Common myeloid progenitor, CD34-positive (primary cell): ENCODE data around the gene SPC24.
"Not testable (repeated sequence)": the region's sequence is repeated elsewhere in the genome, so short reads cannot be mapped to it uniquely, and the experiment has no call there.

Experiments
- CTCF ChIA-PET: fragments of 350-600 bp; sonication (Branson Sonifier 250); formaldehyde crosslinking; loops from one replicate; lab custom pipeline; 2021; ENCODE audit warnings: antibody characterized with exemption; lab: Charles Lee
- POLR2A ChIA-PET: fragments of 350-600 bp; sonication (Branson Sonifier 250); formaldehyde crosslinking; loops from one replicate; lab custom pipeline; 2021; ENCODE audit warnings: antibody characterized with exemption; lab: Charles Lee
- DNase-seq, 3 donors: peaks; one replicate each; pipeline versions ENCODE4 v3.0.0 to v3.0.0-alpha.2; 2013
- H3K27ac ChIP-seq, 2 experiments: 1 replicate in 1 of 2; 2 replicates in 1 of 2; pipeline ENCODE4 v1.7.0; 2013; ENCODE audit warnings: inconsistent platforms in 2 of 2, low read length in 2 of 2, mild to moderate bottlenecking in 2 of 2, low read depth in 1 of 2, moderate library complexity in 1 of 2; ENCODE audit not compliant: severe bottlenecking in 2 of 2, insufficient read depth in 1 of 2, poor library complexity in 1 of 2
- H3K27me3 ChIP-seq, 5 experiments: replicated peaks in 2 of 5; 1 replicate in 3 of 5; 2 replicates in 2 of 5; pipeline versions ENCODE4 v1.6.1 to v1.7.0; 2013; ENCODE audit warnings: low read length in 4 of 5, mild to moderate bottlenecking in 2 of 5, moderate library complexity in 2 of 5, inconsistent platforms in 1 of 5; ENCODE audit not compliant: insufficient read depth in 5 of 5, control insufficient read depth in 4 of 5
- H3K36me3 ChIP-seq, 4 experiments: 1 replicate in 2 of 4; 2 replicates in 2 of 4; pipeline versions ENCODE4 v1.6.1 to v1.7.0; 2013; ENCODE audit warnings: low read length in 3 of 4, control low read depth in 1 of 4, mild to moderate bottlenecking in 1 of 4; ENCODE audit not compliant: control insufficient read depth in 4 of 4, insufficient read depth in 4 of 4
- H3K4me1 ChIP-seq, 4 experiments: 1 replicate in 3 of 4; 2 replicates in 1 of 4; pipeline versions ENCODE4 v1.6.1 to v1.7.1; 2013; ENCODE audit warnings: low read length in 3 of 4, mild to moderate bottlenecking in 3 of 4, control low read depth in 1 of 4, inconsistent platforms in 1 of 4, moderate library complexity in 1 of 4; ENCODE audit not compliant: control insufficient read depth in 4 of 4, insufficient read depth in 4 of 4; ENCODE audit errors: control extremely low read depth in 1 of 4
- H3K4me3 ChIP-seq, 7 experiments: 1 replicate in 4 of 7; 2 replicates in 3 of 7; pipeline versions ENCODE4 v1.5.1 to v1.7.0; 2013; ENCODE audit warnings: mild to moderate bottlenecking in 7 of 7, low read length in 6 of 7, moderate library complexity in 6 of 7, inconsistent platforms in 2 of 7, low read depth in 2 of 7, control low read depth in 1 of 7; ENCODE audit not compliant: insufficient read depth in 4 of 7, control insufficient read depth in 1 of 7; ENCODE audit errors: extremely low read depth in 1 of 7
- H3K9me3 ChIP-seq, 5 experiments: 1 replicate in 4 of 5; 2 replicates in 1 of 5; pipeline versions ENCODE4 v1.6.1 to v1.7.1; 2013; ENCODE audit warnings: low read length in 4 of 5, mild to moderate bottlenecking in 2 of 5, inconsistent platforms in 1 of 5, low read depth in 1 of 5, moderate library complexity in 1 of 5; ENCODE audit not compliant: control insufficient read depth in 4 of 5, insufficient read depth in 2 of 5; ENCODE audit errors: control extremely low read depth in 1 of 5
- WGBS: methylation state at CpG from one replicate; pipeline ENCODE4 v1.1.5; 2013; ENCODE audit not compliant: insufficient coverage; 5-methylcytosine and 5-hydroxymethylcytosine counted together

SPC24 gene

DNA sequence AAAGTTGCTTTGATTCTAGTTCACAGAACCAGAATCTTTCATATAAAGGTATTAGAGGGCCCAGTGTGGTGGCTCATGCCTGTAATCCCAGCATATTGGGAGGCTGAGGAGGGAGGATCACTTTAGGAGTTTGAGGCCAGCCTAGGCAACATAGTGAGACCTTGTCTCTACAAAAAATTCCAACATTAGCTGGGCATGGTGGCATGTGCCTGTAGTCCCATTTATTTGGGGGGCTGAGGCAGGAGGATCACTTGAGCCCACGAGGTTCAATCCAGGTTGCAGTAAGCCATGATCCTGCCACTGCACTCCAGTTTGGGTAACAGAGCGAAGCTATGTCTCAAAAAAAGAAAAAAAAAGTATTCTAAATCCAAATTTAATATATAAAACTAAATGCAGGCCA lies 57.3 kb downstream of the SPC24 start:
- Histone ChIP-seq H3K4me1 (peaks cover 10 to 34% (median 32%) of the 10 kb centered on the region in 4 experiments), H3K27me3 (no peaks in the 10 kb centered on the region), H3K9me3 (peaks cover 0 to 6% (median 0%) of the 10 kb centered on the region in 5 experiments), H3K27ac (no peak overlapping the region), H3K36me3 (peaks cover 2 to 78% (median 35%) of the 10 kb centered on the region in 4 experiments), H3K4me3 (no peak overlapping the region)
- DNase-seq: no peak
- CTCF ChIA-PET: no interaction called here
- POLR2A ChIA-PET: interaction anchor here (0.7 kb wide), 1 partner anchor 28 kb away, joined by 3 read pairs; no protein-coding TSS in a partner anchor
- WGBS: no CpG with 5 or more reads among the region's 2 CpGs

DNA sequence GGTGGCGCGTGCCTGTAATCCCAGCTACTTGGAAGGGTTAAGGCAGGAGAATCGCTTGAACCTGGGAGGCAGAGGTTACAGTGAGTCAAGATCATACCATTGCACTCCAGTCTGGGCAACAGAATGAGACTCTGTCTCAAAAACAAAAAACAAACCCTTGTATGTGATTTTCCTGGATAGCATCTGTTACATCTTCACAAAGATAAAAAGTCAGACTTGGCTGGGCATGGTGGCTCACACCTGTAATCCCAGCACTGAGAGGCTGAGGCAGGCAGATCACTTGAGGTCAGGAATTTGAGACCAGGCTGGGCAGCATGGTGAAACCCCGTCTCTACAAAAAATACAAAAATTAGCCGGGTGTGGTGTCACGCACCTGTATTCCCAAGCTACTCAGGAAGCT lies 58.2 kb downstream of the SPC24 start:
- H3K36me3 ChIP-seq: peaks cover 2 to 71% (median 26%) of the 10 kb centered on the region in 4 experiments
- H3K4me3 ChIP-seq, H3K27ac ChIP-seq, DNase-seq, H3K9me3 ChIP-seq, H3K27me3 ChIP-seq, POLR2A ChIA-PET: not testable (repeated sequence)
- peaks cover 13 to 43% (median 42%) of the 10 kb centered on the region in 4 experiments for H3K4me1 ChIP-seq
- 100% methylated on average over 3 of the region's 6 CpGs for WGBS
- CTCF ChIA-PET: interaction anchor here (1.0 kb wide), 2 partner anchors 17 to 33 kb away, joined by 3 read pairs; no protein-coding TSS in a partner anchor

- 71% methylated on average over 4 of the region's 10 CpGs for WGBS
- ChIA-PET CTCF (interaction anchor here (0.8 to 1.7 kb wide), 5 partner anchors 11 to 47 kb away, joined by 3 to 4 read pairs (median 3); no protein-coding TSS in a partner anchor), POLR2A (no interaction called here)
- DNase-seq: peak; percentile 39 to 82 (median 72)
- Histone ChIP-seq H3K36me3 (peaks cover 2 to 73% (median 23%) of the 10 kb centered on the region in 4 experiments), H3K27ac (peak overlapping the region; percentile 46 to 91), H3K4me3 (peak overlapping the region in 3 of 7 experiments; percentile 1 to 32 (median 15)), H3K27me3 (no peaks in the 10 kb centered on the region), H3K9me3 (peaks cover 0 to 6% (median 0%) of the 10 kb centered on the region in 5 experiments), H3K4me1 (peaks cover 21 to 54% (median 51%) of the 10 kb centered on the region in 4 experiments)
Measured at GRCh38 chr19:11096210-11096841, 59.3 kb downstream of the SPC24 start.
